PFSK-1 (cell line): ENCODE results near the gene RBP2.

Experiments used
- FOXP2 ChIP-seq: optimal IDR thresholded peaks from 2 replicates; pipeline ENCODE3; 2011; ENCODE audit warnings: borderline replicate concordance, control low read depth, inconsistent platforms; ENCODE audit not compliant: insufficient read depth; ENCODE audit errors: extremely low read length, extremely low read depth
- POLR2AphosphoS5 ChIP-seq: IDR thresholded peaks from 2 replicates; pipeline ENCODE4 v1.6.1; 2012; ENCODE audit warnings: low read depth, mild to moderate bottlenecking, control low read depth, low read length, moderate library complexity
- SIN3A ChIP-seq: IDR thresholded peaks from 2 replicates; pipeline ENCODE4 v1.6.1; 2012; ENCODE audit warnings: mild to moderate bottlenecking, low read length, moderate library complexity, borderline replicate concordance; ENCODE audit not compliant: insufficient read depth
- TAF1 ChIP-seq: IDR thresholded peaks from 2 replicates; pipeline ENCODE4 v1.6.1; 2012; ENCODE audit warnings: low read length, control low read depth, borderline replicate concordance; ENCODE audit not compliant: insufficient read depth
- TF ChIP-seq, protein P1 (sequence below), 2 experiments: IDR thresholded peaks; 2 replicates each; pipeline versions ENCODE4 v1.6.1 to v1.8.0; 2011 to 2012; ENCODE audit warnings: low read depth in 2 of 2, low read length in 2 of 2, control low read depth in 1 of 2, inconsistent platforms in 1 of 2, mild to moderate bottlenecking in 1 of 2, moderate library complexity in 1 of 2; ENCODE audit not compliant: insufficient read depth in 1 of 2

Gene RBP2

DNA sequence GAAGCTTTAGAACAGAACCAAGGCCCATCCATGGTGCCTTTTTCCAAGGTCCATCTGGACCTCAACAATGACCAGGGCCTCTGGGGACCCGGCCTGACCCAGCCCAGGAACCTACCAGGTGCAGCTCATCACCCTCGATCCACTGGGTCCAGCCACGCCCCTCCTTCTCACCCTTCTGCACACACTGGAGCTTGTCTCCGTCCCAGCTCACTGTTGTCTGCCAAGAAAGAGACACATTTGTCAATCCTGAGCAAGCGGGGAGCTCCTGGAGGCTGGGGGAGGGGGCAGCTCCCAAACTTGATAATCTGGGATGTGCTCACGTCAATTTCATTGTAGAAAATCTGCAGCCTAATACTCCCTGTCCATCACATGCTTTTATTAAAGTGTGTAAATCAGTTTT is 42.0 kb upstream of the RBP2 start:
- TF ChIP-seq SIN3A (no peak), TAF1 (no peak), POLR2AphosphoS5 (no peak), FOXP2 (no peak)
- TF ChIP-seq, protein P1, sequence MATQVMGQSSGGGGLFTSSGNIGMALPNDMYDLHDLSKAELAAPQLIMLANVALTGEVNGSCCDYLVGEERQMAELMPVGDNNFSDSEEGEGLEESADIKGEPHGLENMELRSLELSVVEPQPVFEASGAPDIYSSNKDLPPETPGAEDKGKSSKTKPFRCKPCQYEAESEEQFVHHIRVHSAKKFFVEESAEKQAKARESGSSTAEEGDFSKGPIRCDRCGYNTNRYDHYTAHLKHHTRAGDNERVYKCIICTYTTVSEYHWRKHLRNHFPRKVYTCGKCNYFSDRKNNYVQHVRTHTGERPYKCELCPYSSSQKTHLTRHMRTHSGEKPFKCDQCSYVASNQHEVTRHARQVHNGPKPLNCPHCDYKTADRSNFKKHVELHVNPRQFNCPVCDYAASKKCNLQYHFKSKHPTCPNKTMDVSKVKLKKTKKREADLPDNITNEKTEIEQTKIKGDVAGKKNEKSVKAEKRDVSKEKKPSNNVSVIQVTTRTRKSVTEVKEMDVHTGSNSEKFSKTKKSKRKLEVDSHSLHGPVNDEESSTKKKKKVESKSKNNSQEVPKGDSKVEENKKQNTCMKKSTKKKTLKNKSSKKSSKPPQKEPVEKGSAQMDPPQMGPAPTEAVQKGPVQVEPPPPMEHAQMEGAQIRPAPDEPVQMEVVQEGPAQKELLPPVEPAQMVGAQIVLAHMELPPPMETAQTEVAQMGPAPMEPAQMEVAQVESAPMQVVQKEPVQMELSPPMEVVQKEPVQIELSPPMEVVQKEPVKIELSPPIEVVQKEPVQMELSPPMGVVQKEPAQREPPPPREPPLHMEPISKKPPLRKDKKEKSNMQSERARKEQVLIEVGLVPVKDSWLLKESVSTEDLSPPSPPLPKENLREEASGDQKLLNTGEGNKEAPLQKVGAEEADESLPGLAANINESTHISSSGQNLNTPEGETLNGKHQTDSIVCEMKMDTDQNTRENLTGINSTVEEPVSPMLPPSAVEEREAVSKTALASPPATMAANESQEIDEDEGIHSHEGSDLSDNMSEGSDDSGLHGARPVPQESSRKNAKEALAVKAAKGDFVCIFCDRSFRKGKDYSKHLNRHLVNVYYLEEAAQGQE (IDR thresholded peaks at IDR 0.05; ENCODE audit: insufficient read depth in 1 of 2, low read depth in 2 of 2, low read length in 2 of 2): no peak

DNA sequence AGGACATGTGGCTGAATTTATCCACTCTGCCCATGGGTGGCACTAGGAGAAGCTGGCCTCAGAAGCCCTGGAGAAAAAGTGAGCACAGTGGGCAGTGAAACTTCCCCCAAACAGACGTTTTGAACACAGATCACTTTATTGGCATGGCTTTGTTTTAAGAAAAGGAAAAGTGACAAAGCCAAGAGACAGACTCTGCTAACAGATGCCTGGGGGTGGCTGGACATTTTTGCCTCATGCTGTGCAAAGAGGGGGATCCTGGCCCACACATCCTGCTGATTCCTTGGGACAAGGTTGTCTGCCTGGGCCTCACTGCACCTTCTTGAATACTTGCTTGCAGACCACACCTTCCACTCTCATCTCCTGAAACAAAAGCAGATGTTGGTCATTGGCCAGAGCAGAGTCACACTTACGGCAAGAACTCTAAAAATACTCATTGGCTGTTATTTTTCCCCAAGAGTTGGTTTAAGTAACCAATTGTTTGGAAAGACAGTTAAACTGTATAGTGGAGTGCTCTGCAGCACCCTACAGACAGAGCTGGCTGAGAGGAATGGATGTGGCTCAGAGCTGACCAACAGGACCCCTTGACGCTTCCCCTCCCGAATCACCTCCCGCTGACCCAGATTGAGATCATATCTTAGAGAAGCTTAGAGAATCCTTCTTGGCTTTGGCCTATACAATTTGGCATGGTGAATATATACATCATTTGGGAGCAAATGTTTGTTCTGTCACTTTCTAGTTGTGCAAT is 41.2 kb upstream of the RBP2 start:
- TF ChIP-seq FOXP2 (no peak), TAF1 (no peak), SIN3A (no peak), POLR2AphosphoS5 (no peak)
- TF ChIP-seq, protein P1 (IDR thresholded peaks at IDR 0.05; ENCODE audit: insufficient read depth in 1 of 2, low read depth in 2 of 2, low read length in 2 of 2): no peak

DNA sequence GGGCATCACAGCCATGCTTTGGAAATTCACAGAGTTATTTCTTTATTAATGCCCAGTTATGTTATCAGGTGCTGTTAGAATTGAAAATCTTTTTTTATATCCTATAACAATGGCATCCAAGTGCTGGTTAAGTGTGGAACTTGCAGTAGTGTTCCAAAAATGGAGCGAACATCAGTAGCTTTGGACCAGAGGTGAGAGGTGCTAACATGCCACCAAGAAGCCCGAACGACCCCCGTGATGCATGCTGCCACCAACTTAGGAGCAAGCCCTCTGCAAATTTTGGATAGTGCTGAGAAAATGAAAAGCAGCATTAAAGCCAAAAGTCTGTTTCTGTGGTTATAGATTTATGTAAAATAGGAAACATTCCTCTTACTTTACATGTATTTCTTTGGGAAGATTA is 38.4 kb upstream of the RBP2 start:
- no peak for TF ChIP-seq POLR2AphosphoS5
- TF ChIP-seq, protein P1 (IDR thresholded peaks at IDR 0.05; ENCODE audit: insufficient read depth in 1 of 2, low read depth in 2 of 2, low read length in 2 of 2): no peak
- no peak for TF ChIP-seq SIN3A
- TF ChIP-seq TAF1: no peak
- TF ChIP-seq FOXP2: no peak

DNA sequence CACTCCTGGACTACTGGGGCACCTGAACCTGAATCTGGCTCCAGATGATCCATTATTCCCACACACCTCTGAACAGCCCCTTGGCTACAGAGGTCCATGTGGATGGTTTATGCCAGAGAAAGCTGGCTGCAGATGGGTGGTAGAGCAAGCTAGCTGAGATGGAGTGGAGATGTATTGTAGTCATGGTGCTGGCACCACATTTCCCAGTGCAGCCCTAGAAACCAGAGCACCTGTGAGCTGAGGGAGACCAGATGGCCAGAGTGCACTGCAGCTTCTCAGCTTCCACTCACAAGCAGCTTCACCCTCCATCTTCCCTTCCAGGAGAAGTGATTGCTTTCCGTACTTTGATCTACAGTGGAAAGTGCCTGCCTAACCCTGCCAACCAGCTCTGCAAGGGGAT is 33.3 kb upstream of the RBP2 start:
- TF ChIP-seq FOXP2 (no peak), SIN3A (no peak), POLR2AphosphoS5 (no peak), TAF1 (no peak)
- TF ChIP-seq, protein P1 (IDR thresholded peaks at IDR 0.05; ENCODE audit: insufficient read depth in 1 of 2, low read depth in 2 of 2, low read length in 2 of 2): no peak
